Left ventricle myocardium inferior (tissue), 1 donor: Measurements from ENCODE around the gene LAD1. TPM values are rescaled to one million over a fixed set of nuclear protein-coding genes. Genes with fewer than 3 reads are reported as not detected.

Experiments
- DNase-seq: peaks from one replicate; pipeline ENCODE4 v3.0.0-alpha.2; 2020
- H3K27ac ChIP-seq: fragments of 200-600 bp; replicated peaks from 2 replicates; pipeline ENCODE4 v1.8.0; 2021
- H3K27me3 ChIP-seq: fragments of 200-600 bp; 2 replicates; pipeline ENCODE4 v1.8.0; 2021; ENCODE audit warnings: low read depth
- H3K36me3 ChIP-seq: fragments of 200-600 bp; 2 replicates; pipeline ENCODE4 v1.8.0; 2021
- H3K4me1 ChIP-seq: fragments of 200-600 bp; 2 replicates; pipeline ENCODE4 v1.8.0; 2021
- H3K4me3 ChIP-seq: fragments of 200-600 bp; 2 replicates; pipeline ENCODE4 v1.8.0; 2021; ENCODE audit warnings: mild to moderate bottlenecking, moderate library complexity
- H3K9me3 ChIP-seq: fragments of 200-600 bp; replicated peaks from 2 replicates; pipeline ENCODE4 v1.8.0; 2021
- intact Hi-C: fragments of 100-400 bp; cut with micrococcal nuclease; formaldehyde crosslinking; loops from one replicate; pipeline ENCODE4 v1.11.0; 2022
- total RNA-seq: library from RNA; stranded (reverse); fragmentation: NEBNext Ultra II Directional; extraction: Animal tissue kit (Norgen Biotek cat#: 25700); gene quantifications from one replicate; pipeline ENCODE4 v1.2.1, GENCODE V29; 2021
- TF ChIP-seq, protein P1 (sequence below): fragments of 200-600 bp; IDR thresholded peaks from 2 replicates; pipeline ENCODE4 v1.8.0; 2021; ENCODE audit warnings: antibody characterized with exemption, mild to moderate bottlenecking, borderline replicate concordance
- donor health status: DM: no; HTN: yes; CAD: no; lungs with severe emphysema.

Gene LAD1
- total RNA-seq, 1 donor from 2014 or later, result 2.0 TPM

DNA sequence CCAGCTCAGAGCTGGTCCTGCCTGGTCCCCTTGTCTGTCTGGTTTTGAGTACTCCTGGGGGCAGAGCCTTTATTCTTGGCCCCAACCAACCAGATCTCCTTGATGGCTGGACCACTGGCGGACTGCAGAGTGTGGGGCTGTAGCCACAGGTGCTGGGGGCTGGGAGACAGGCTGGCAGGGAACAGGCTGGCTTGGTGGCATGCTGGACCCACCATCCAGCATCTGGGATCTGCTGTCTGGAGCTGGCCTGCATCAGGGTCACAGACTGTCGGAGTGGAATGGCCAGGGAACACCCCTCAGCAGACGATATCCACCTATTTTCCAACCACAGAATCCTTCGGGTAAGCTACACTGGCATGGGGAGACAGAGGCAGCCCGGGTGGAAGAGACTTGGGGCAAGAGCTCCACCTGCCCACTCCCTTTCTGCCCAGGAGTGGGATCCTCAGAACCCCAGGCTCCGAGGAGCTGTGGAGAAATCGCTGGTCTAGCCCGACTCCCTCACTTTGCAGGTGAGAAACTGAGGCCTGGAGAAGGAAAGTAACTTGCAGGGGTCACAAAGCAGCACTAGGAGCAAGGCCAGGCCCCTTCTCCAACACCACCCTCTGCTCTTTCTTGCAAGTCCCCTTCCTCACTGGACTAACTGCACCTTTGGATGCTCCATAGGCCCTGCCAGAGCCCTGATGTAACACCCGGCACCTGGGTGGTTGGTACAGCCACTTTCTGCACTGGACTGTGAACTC is 62.2 kb downstream of the LAD1 start:
- intact Hi-C loops, result no loop called here
- no peaks in the 10 kb centered on the region for H3K36me3 ChIP-seq
- no peaks in the 10 kb centered on the region for H3K27me3 ChIP-seq
- peaks cover 10% of the 10 kb centered on the region for H3K9me3 ChIP-seq
- no peak overlapping the region for H3K4me3 ChIP-seq
- H3K27ac ChIP-seq, result no peak overlapping the region
- TF ChIP-seq, protein P1, sequence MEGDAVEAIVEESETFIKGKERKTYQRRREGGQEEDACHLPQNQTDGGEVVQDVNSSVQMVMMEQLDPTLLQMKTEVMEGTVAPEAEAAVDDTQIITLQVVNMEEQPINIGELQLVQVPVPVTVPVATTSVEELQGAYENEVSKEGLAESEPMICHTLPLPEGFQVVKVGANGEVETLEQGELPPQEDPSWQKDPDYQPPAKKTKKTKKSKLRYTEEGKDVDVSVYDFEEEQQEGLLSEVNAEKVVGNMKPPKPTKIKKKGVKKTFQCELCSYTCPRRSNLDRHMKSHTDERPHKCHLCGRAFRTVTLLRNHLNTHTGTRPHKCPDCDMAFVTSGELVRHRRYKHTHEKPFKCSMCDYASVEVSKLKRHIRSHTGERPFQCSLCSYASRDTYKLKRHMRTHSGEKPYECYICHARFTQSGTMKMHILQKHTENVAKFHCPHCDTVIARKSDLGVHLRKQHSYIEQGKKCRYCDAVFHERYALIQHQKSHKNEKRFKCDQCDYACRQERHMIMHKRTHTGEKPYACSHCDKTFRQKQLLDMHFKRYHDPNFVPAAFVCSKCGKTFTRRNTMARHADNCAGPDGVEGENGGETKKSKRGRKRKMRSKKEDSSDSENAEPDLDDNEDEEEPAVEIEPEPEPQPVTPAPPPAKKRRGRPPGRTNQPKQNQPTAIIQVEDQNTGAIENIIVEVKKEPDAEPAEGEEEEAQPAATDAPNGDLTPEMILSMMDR, result no peak
- H3K4me1 ChIP-seq, result no peaks in the 10 kb centered on the region
- DNase-seq, result no peak

DNA sequence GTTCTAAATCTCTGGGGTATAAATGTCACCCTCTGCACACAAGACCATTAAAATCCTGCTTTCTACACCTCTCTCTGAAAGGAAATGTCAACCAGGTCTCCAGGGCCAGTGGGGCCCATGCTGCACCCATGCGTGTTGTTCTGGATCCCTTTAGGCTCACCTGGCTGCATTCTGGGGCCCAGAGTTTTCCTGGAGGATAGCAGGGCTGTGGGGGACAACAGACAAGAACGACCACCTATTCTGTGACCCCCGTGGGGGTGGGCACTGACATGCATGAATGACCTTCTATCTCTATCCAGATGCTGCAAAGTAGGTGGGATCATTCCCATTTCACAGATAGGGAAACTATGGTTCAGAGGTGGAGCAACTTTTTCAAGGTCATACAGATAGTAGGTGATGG is 63.2 kb downstream of the LAD1 start:
- H3K27ac ChIP-seq, result no peak overlapping the region
- no peaks in the 10 kb centered on the region for H3K4me1 ChIP-seq

GRCh38 chr1:201335174-201335870 is 63.8 kb downstream of the LAD1 start:
- no peak for DNase-seq
- TF ChIP-seq, protein P1, result no peak
- Histone ChIP-seq H3K4me3 (no peak overlapping the region), H3K36me3 (no peaks in the 10 kb centered on the region), H3K27ac (no peak overlapping the region), H3K4me1 (peaks cover 5% of the 10 kb centered on the region), H3K27me3 (no peaks in the 10 kb centered on the region), H3K9me3 (no peaks in the 10 kb centered on the region)
- intact Hi-C loops, result no loop called here

More for the DNA sequence above, 63.2 kb downstream of the LAD1 start:
- H3K4me3 ChIP-seq, result no peak overlapping the region
- no peaks in the 10 kb centered on the region for H3K9me3 ChIP-seq
- no peaks in the 10 kb centered on the region for H3K27me3 ChIP-seq
- H3K36me3 ChIP-seq, result no peaks in the 10 kb centered on the region
- intact Hi-C loops, result no loop called here
- TF ChIP-seq, protein P1, result no peak
- DNase-seq, result no peak

- intact Hi-C loops, result no loop called here
- H3K27ac ChIP-seq, result no peak overlapping the region
- DNase-seq, result no peak
Measured at GRCh38 chr1:201334325-201335173, 64.6 kb downstream of the LAD1 start.

More at GRCh38 chr1:201334325-201335173, 64.6 kb downstream of the LAD1 start:
- TF ChIP-seq, protein P1, result no peak
- H3K9me3 ChIP-seq, result no peaks in the 10 kb centered on the region
- no peaks in the 10 kb centered on the region for H3K36me3 ChIP-seq
- H3K27me3 ChIP-seq, result no peaks in the 10 kb centered on the region
- H3K4me1 ChIP-seq, result peaks cover 13% of the 10 kb centered on the region
- no peak overlapping the region for H3K4me3 ChIP-seq
